ENCODE measurements around the gene TBX3. TPM values are rescaled to one million over a fixed set of nuclear protein-coding genes. Genes with fewer than 3 reads are reported as not detected.

The TBX3 gene
- polyA plus RNA-seq, 1 donor from 2014 or later: not detected

DNA sequence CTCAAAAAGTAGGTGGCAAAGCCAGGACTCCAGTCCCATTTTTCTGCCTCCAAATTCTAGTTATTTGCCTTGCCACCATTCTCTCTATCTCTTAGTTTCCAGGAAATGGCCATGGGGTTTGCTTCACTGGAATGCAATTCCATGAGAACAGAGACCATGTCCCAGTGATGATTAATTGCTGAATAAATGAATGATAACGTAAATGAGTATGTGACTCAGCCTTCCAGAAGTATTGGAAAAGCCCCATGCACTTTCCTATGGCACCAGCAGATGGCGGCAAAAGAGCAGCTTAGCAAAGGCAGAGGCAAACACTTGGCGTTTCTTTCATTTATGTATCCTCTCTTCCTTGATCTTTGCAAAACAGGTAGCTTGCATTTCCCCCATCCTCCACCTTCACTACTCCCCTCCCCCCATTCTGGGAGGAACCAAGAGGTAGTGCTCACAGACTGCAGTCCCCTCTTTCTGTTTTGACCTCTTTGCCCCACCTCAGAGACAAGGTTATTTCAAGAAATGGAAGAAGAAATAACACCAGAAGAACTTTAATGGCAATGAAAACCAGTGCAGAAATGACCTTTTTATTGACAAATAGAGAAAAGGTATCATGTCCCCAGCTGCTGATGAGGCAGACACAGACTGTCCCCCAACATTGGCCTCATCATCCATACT lies 21.3 kb downstream of the TBX3 start:
- H3K36me3 ChIP-seq (ENCODE audit: insufficient read depth, low read length): no peaks in the 10 kb centered on the region
- H3K9ac ChIP-seq (ENCODE audit: low read length): no peak overlapping the region
- H3K4me3 ChIP-seq (ENCODE audit: low read length): no peak overlapping the region
- TF ChIP-seq, protein P1, sequence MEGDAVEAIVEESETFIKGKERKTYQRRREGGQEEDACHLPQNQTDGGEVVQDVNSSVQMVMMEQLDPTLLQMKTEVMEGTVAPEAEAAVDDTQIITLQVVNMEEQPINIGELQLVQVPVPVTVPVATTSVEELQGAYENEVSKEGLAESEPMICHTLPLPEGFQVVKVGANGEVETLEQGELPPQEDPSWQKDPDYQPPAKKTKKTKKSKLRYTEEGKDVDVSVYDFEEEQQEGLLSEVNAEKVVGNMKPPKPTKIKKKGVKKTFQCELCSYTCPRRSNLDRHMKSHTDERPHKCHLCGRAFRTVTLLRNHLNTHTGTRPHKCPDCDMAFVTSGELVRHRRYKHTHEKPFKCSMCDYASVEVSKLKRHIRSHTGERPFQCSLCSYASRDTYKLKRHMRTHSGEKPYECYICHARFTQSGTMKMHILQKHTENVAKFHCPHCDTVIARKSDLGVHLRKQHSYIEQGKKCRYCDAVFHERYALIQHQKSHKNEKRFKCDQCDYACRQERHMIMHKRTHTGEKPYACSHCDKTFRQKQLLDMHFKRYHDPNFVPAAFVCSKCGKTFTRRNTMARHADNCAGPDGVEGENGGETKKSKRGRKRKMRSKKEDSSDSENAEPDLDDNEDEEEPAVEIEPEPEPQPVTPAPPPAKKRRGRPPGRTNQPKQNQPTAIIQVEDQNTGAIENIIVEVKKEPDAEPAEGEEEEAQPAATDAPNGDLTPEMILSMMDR (IDR thresholded peaks at IDR 0.05; ENCODE audit: poor library complexity, severe bottlenecking): peak; percentile 93
- peak; percentile 98 for TF ChIP-seq SMC3 (conservative IDR thresholded peaks at IDR 0.05; ENCODE audit: poor library complexity)
- no peak for TF ChIP-seq TAF1 (IDR thresholded peaks at IDR 0.05; ENCODE audit: low read depth)
- TF ChIP-seq RAD21 (conservative IDR thresholded peaks at IDR 0.05): peak; percentile 95
- TF ChIP-seq EP300 (conservative IDR thresholded peaks at IDR 0.05; ENCODE audit: poor library complexity, severe bottlenecking): no peak
- no peaks in the 10 kb centered on the region for H3F3A ChIP-seq (ENCODE audit: insufficient read depth, low read length, poor library complexity, severe bottlenecking)
- H3K4me2 ChIP-seq (ENCODE audit: low read length): no peak overlapping the region
- no peaks in the 10 kb centered on the region for H3K9me3 ChIP-seq (ENCODE audit: low read length)
- no peaks in the 10 kb centered on the region for H3K79me2 ChIP-seq (replicated peaks; ENCODE audit: insufficient read depth, low read length)
- peaks cover 66% of the 10 kb centered on the region for H3K27me3 ChIP-seq (ENCODE audit: insufficient read depth, low read depth, low read length)
- no peak overlapping the region for H3K27ac ChIP-seq (ENCODE audit: low read length)
- no peaks in the 10 kb centered on the region for H3K9me2 ChIP-seq (ENCODE audit: insufficient read depth, low read length)
- H4K20me1 ChIP-seq (ENCODE audit: insufficient read depth): no peaks in the 10 kb centered on the region
- H2AFZ ChIP-seq (ENCODE audit: low read depth, low read length): no peak overlapping the region

DNA sequence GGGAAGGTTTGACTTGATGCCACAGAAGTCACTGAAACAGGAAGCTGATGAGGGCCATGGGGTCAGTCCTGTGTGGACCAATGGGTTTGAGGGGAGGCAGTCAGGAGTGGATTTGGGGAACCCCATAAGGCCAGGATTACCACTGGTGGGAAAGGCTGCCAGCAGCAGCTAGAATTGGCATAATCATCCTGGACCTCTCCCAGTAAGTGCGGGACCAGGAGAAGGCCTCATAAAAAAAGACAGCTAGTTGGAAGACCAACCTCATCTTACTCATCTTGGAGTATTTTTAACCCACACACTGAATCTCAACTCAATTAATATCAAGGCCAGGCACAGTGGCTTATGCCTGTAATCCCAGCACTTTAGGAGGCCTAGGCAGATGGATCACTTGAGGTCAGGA lies 22.7 kb downstream of the TBX3 start:
- H3K4me3 ChIP-seq (ENCODE audit: low read length): no peak overlapping the region
- no peak overlapping the region for H2AFZ ChIP-seq (ENCODE audit: low read depth, low read length)
- no peaks in the 10 kb centered on the region for H4K20me1 ChIP-seq (ENCODE audit: insufficient read depth)
- H3K9me3 ChIP-seq (ENCODE audit: low read length): no peaks in the 10 kb centered on the region
- peaks cover 52% of the 10 kb centered on the region for H3K27me3 ChIP-seq (ENCODE audit: insufficient read depth, low read depth, low read length)
- H3K79me2 ChIP-seq (replicated peaks; ENCODE audit: insufficient read depth, low read length): no peaks in the 10 kb centered on the region
- H3K9ac ChIP-seq (ENCODE audit: low read length): no peak overlapping the region
- H3K27ac ChIP-seq (ENCODE audit: low read length): no peak overlapping the region
- no peak overlapping the region for H3K4me2 ChIP-seq (ENCODE audit: low read length)
- H3K9me2 ChIP-seq (ENCODE audit: insufficient read depth, low read length): no peaks in the 10 kb centered on the region
- no peaks in the 10 kb centered on the region for H3K36me3 ChIP-seq (ENCODE audit: insufficient read depth, low read length)
- no peaks in the 10 kb centered on the region for H3F3A ChIP-seq (ENCODE audit: insufficient read depth, low read length, poor library complexity, severe bottlenecking)
- TF ChIP-seq EZH2 (IDR thresholded peaks at IDR 0.05; ENCODE audit: borderline replicate concordance, insufficient read depth, low read length, poor library complexity, severe bottlenecking) (no peak), TAF1 (IDR thresholded peaks at IDR 0.05; ENCODE audit: low read depth) (no peak), EP300 (conservative IDR thresholded peaks at IDR 0.05; ENCODE audit: poor library complexity, severe bottlenecking) (no peak), MXI1 (conservative IDR thresholded peaks at IDR 0.05; ENCODE audit: poor library complexity, severe bottlenecking) (no peak), POLR2AphosphoS5 (IDR thresholded peaks at IDR 0.05) (no peak)
- TF ChIP-seq, protein P1 (IDR thresholded peaks at IDR 0.05; ENCODE audit: poor library complexity, severe bottlenecking): no peak

DNA sequence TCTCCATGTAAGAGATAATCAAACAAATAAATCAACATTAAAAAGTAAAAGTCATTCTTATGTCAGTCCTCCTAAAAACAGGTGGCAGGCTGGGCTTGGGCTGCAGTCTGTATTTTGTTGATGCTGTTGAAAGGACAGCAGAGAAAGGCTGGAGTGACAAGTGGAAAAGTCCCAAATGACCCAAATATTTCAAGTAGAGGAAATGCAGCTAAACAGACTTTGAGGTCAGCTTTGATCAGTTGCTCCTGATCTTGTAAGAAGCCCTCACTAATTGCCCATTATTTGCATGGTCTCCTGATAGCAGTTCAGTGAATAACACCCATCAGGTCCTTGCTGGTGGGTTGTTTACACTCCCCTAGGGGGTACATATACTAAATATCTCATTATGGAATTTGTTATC lies 24.9 kb downstream of the TBX3 start:
- Histone ChIP-seq H3K79me2 (replicated peaks; ENCODE audit: insufficient read depth, low read length) (no peaks in the 10 kb centered on the region), H3F3A (ENCODE audit: insufficient read depth, low read length, poor library complexity, severe bottlenecking) (no peaks in the 10 kb centered on the region), H3K4me2 (ENCODE audit: low read length) (no peak overlapping the region), H3K4me3 (ENCODE audit: low read length) (no peak overlapping the region), H3K27me3 (ENCODE audit: insufficient read depth, low read depth, low read length) (peaks cover 31% of the 10 kb centered on the region), H3K27ac (ENCODE audit: low read length) (no peak overlapping the region), H3K9me3 (ENCODE audit: low read length) (no peaks in the 10 kb centered on the region), H3K9me2 (ENCODE audit: insufficient read depth, low read length) (no peaks in the 10 kb centered on the region), H4K20me1 (ENCODE audit: insufficient read depth) (no peaks in the 10 kb centered on the region), H3K36me3 (ENCODE audit: insufficient read depth, low read length) (no peaks in the 10 kb centered on the region), H3K9ac (ENCODE audit: low read length) (no peak overlapping the region), H2AFZ (ENCODE audit: low read depth, low read length) (no peak overlapping the region)
- TF ChIP-seq TAF1 (IDR thresholded peaks at IDR 0.05; ENCODE audit: low read depth): no peak
- TF ChIP-seq SMC3 (conservative IDR thresholded peaks at IDR 0.05; ENCODE audit: poor library complexity): no peak
- no peak for TF ChIP-seq EZH2 (IDR thresholded peaks at IDR 0.05; ENCODE audit: borderline replicate concordance, insufficient read depth, low read length, poor library complexity, severe bottlenecking)
- no peak for TF ChIP-seq MXI1 (conservative IDR thresholded peaks at IDR 0.05; ENCODE audit: poor library complexity, severe bottlenecking)
- TF ChIP-seq, protein P2, sequence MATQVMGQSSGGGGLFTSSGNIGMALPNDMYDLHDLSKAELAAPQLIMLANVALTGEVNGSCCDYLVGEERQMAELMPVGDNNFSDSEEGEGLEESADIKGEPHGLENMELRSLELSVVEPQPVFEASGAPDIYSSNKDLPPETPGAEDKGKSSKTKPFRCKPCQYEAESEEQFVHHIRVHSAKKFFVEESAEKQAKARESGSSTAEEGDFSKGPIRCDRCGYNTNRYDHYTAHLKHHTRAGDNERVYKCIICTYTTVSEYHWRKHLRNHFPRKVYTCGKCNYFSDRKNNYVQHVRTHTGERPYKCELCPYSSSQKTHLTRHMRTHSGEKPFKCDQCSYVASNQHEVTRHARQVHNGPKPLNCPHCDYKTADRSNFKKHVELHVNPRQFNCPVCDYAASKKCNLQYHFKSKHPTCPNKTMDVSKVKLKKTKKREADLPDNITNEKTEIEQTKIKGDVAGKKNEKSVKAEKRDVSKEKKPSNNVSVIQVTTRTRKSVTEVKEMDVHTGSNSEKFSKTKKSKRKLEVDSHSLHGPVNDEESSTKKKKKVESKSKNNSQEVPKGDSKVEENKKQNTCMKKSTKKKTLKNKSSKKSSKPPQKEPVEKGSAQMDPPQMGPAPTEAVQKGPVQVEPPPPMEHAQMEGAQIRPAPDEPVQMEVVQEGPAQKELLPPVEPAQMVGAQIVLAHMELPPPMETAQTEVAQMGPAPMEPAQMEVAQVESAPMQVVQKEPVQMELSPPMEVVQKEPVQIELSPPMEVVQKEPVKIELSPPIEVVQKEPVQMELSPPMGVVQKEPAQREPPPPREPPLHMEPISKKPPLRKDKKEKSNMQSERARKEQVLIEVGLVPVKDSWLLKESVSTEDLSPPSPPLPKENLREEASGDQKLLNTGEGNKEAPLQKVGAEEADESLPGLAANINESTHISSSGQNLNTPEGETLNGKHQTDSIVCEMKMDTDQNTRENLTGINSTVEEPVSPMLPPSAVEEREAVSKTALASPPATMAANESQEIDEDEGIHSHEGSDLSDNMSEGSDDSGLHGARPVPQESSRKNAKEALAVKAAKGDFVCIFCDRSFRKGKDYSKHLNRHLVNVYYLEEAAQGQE (IDR thresholded peaks at IDR 0.05; ENCODE audit: borderline replicate concordance): no peak
- no peak for TF ChIP-seq EP300 (conservative IDR thresholded peaks at IDR 0.05; ENCODE audit: poor library complexity, severe bottlenecking)
- TF ChIP-seq RAD21 (conservative IDR thresholded peaks at IDR 0.05): no peak
- TF ChIP-seq, protein P1 (IDR thresholded peaks at IDR 0.05; ENCODE audit: poor library complexity, severe bottlenecking): no peak
- TF ChIP-seq POLR2AphosphoS5 (IDR thresholded peaks at IDR 0.05): no peak
